ENCODE data around the gene RARA.
"Not testable (repeated sequence)": the region's sequence is repeated elsewhere in the genome, so short reads cannot be mapped to it uniquely, and the experiment has no call there.

Gene RARA

GRCh38 chr17:40373999-40374398 lies 65.0 kb downstream of the RARA start:
- no peaks in the 10 kb centered on the region for H3K79me2 ChIP-seq (ENCODE audit: insufficient read depth, low read depth)
- no peak overlapping the region for H3K9ac ChIP-seq
- H3K4me1 ChIP-seq (ENCODE audit: low read depth, poor library complexity, severe bottlenecking), result peaks cover 18% of the 10 kb centered on the region
- TF ChIP-seq, protein P1, sequence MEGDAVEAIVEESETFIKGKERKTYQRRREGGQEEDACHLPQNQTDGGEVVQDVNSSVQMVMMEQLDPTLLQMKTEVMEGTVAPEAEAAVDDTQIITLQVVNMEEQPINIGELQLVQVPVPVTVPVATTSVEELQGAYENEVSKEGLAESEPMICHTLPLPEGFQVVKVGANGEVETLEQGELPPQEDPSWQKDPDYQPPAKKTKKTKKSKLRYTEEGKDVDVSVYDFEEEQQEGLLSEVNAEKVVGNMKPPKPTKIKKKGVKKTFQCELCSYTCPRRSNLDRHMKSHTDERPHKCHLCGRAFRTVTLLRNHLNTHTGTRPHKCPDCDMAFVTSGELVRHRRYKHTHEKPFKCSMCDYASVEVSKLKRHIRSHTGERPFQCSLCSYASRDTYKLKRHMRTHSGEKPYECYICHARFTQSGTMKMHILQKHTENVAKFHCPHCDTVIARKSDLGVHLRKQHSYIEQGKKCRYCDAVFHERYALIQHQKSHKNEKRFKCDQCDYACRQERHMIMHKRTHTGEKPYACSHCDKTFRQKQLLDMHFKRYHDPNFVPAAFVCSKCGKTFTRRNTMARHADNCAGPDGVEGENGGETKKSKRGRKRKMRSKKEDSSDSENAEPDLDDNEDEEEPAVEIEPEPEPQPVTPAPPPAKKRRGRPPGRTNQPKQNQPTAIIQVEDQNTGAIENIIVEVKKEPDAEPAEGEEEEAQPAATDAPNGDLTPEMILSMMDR (conservative IDR thresholded peaks at IDR 0.05; ENCODE audit: low read depth, low read length), result no peak
- H3K36me3 ChIP-seq (ENCODE audit: insufficient read depth), result no peaks in the 10 kb centered on the region
- no peak overlapping the region for H3K4me3 ChIP-seq (IDR thresholded peaks at IDR 0.05; ENCODE audit: insufficient read depth, low read depth, low read length)
- H3K4me2 ChIP-seq, result no peak overlapping the region
- no peak overlapping the region for H2AFZ ChIP-seq (ENCODE audit: low read depth)
- no peak overlapping the region for H3K27ac ChIP-seq
- no peaks in the 10 kb centered on the region for H4K20me1 ChIP-seq (ENCODE audit: insufficient read depth)
- H3K27me3 ChIP-seq (ENCODE audit: insufficient read depth, low read depth), result no peaks in the 10 kb centered on the region

DNA sequence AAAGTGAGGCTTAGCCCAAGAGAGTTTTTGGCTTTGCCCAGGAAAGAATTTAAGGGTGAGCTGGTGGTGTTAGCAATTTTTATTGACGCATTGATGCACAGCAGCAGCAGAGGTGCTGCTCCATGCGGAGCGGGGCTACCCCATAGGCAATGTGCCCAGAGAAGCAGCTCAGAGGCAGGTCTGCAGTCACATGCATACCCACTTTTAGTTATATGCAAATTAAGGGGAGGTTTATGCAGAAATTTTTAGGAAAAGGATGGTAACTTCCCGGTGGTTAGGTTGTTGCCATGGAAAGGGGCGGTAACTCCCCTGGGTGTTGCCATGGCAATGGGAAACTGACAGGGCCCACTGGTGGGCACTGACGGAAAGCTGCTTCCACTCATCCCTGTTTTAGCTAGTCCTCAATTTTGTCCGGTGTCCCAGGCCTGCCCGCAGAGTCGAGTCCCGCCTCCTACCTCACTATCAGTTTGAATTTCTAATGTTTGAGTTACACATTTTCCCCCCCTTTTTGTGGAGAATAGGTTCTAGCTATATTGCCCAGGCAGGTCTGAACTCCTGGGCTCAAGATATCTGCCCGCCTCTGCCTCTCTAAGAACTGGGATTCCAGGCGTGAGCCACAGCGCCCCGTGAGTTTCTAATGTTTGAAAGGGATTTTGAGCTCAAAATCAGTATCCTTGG lies 66.0 kb downstream of the RARA start:
- no peak overlapping the region for H3K4me3 ChIP-seq (IDR thresholded peaks at IDR 0.05; ENCODE audit: insufficient read depth, low read depth, low read length)
- H3K9ac ChIP-seq, result no peak overlapping the region
- H3K79me2 ChIP-seq (ENCODE audit: insufficient read depth, low read depth), result no peaks in the 10 kb centered on the region
- H4K20me1 ChIP-seq (ENCODE audit: insufficient read depth), result no peaks in the 10 kb centered on the region
- H2AFZ ChIP-seq (ENCODE audit: low read depth), result no peak overlapping the region
- no peaks in the 10 kb centered on the region for H3K27me3 ChIP-seq (ENCODE audit: insufficient read depth, low read depth)
- no peak overlapping the region for H3K27ac ChIP-seq
- H3K4me2 ChIP-seq, result no peak overlapping the region
- peaks cover 18% of the 10 kb centered on the region for H3K4me1 ChIP-seq (ENCODE audit: low read depth, poor library complexity, severe bottlenecking)
- H3K36me3 ChIP-seq (ENCODE audit: insufficient read depth), result no peaks in the 10 kb centered on the region
- TF ChIP-seq, protein P1 (conservative IDR thresholded peaks at IDR 0.05; ENCODE audit: low read depth, low read length), result no peak

- H3K79me2 ChIP-seq (ENCODE audit: insufficient read depth, low read depth); H3K27ac ChIP-seq; H3K4me2 ChIP-seq; H3K9ac ChIP-seq; H4K20me1 ChIP-seq (ENCODE audit: insufficient read depth); H2AFZ ChIP-seq (ENCODE audit: low read depth); H3K27me3 ChIP-seq (ENCODE audit: insufficient read depth, low read depth); H3K36me3 ChIP-seq (ENCODE audit: insufficient read depth); H3K4me3 ChIP-seq (IDR thresholded peaks at IDR 0.05; ENCODE audit: insufficient read depth, low read depth, low read length): not testable (repeated sequence)
- peaks cover 18% of the 10 kb centered on the region for H3K4me1 ChIP-seq (ENCODE audit: low read depth, poor library complexity, severe bottlenecking)
These were observed 66.8 kb downstream of the RARA start for GRCh38 chr17:40375786-40376185.

GRCh38 chr17:40376541-40376940 lies 67.6 kb downstream of the RARA start:
- peaks cover 18% of the 10 kb centered on the region for H3K4me1 ChIP-seq (ENCODE audit: low read depth, poor library complexity, severe bottlenecking)
- H3K36me3 ChIP-seq (ENCODE audit: insufficient read depth); H2AFZ ChIP-seq (ENCODE audit: low read depth); H3K4me3 ChIP-seq (IDR thresholded peaks at IDR 0.05; ENCODE audit: insufficient read depth, low read depth, low read length); H3K27ac ChIP-seq; H3K79me2 ChIP-seq (ENCODE audit: insufficient read depth, low read depth); H4K20me1 ChIP-seq (ENCODE audit: insufficient read depth); H3K4me2 ChIP-seq; H3K27me3 ChIP-seq (ENCODE audit: insufficient read depth, low read depth); H3K9ac ChIP-seq: not testable (repeated sequence)

GRCh38 chr17:40377832-40378231 lies 68.9 kb downstream of the RARA start:
- Histone ChIP-seq H4K20me1 (ENCODE audit: insufficient read depth) (no peaks in the 10 kb centered on the region), H3K79me2 (ENCODE audit: insufficient read depth, low read depth) (no peaks in the 10 kb centered on the region), H3K27me3 (ENCODE audit: insufficient read depth, low read depth) (no peaks in the 10 kb centered on the region), H3K9ac (no peak overlapping the region), H3K4me1 (ENCODE audit: low read depth, poor library complexity, severe bottlenecking) (peaks cover 5% of the 10 kb centered on the region), H3K4me3 (IDR thresholded peaks at IDR 0.05; ENCODE audit: insufficient read depth, low read depth, low read length) (no peak overlapping the region), H3K4me2 (no peak overlapping the region), H3K36me3 (ENCODE audit: insufficient read depth) (no peaks in the 10 kb centered on the region), H3K27ac (no peak overlapping the region), H2AFZ (ENCODE audit: low read depth) (no peak overlapping the region)
- TF ChIP-seq, protein P1 (conservative IDR thresholded peaks at IDR 0.05; ENCODE audit: low read depth, low read length), result no peak

Data from KMS-11 (cell line).